Neural crest cell (in vitro differentiated cells): Measurements from ENCODE around the gene MAGEB17. TPM values are rescaled to one million over a fixed set of nuclear protein-coding genes. Genes with fewer than 3 reads are reported as not detected.

Experiments used
- DNase-seq: peaks from one replicate; pipeline ENCODE4 v3.0.0; 2021; ENCODE audit warnings: low read depth, mixed read lengths, low spot score
- H3K27ac Mint-ChIP-seq: one replicate; pipeline ENCODE4 v1.8.0; 2021; ENCODE audit warnings: mild to moderate bottlenecking, mixed read lengths; ENCODE audit not compliant: unreplicated experiment
- H3K27me3 Mint-ChIP-seq: 2 replicates; pipeline ENCODE4 v1.8.0; 2021; ENCODE audit warnings: low read depth, mild to moderate bottlenecking, mixed read lengths
- H3K36me3 Mint-ChIP-seq: 2 replicates; pipeline ENCODE4 v1.8.0; 2021; ENCODE audit warnings: low read depth, mild to moderate bottlenecking, mixed read lengths
- H3K4me1 Mint-ChIP-seq: 2 replicates; pipeline ENCODE4 v1.8.0; 2021; ENCODE audit warnings: mixed read lengths
- H3K4me3 Mint-ChIP-seq: one replicate; pipeline ENCODE4 v1.8.0; 2021; ENCODE audit warnings: mild to moderate bottlenecking, mixed read lengths
- H3K9me3 Mint-ChIP-seq: 2 replicates; pipeline ENCODE4 v1.8.0; 2021; ENCODE audit warnings: mixed read lengths
- CTCF ChIP-seq: fragments of 200-600 bp; sonication (generic); conservative IDR thresholded peaks from 2 replicates; pipeline ENCODE4 v1.5.0; 2021; ENCODE audit warnings: antibody characterized with exemption, mild to moderate bottlenecking
- total RNA-seq: library from RNA; stranded (reverse); gene quantifications from 2 replicates; pipeline ENCODE4 v1.2.1, GENCODE V29; 2021

Gene MAGEB17
- total RNA-seq, 1 donor from 2014 or later: not detected

DNA sequence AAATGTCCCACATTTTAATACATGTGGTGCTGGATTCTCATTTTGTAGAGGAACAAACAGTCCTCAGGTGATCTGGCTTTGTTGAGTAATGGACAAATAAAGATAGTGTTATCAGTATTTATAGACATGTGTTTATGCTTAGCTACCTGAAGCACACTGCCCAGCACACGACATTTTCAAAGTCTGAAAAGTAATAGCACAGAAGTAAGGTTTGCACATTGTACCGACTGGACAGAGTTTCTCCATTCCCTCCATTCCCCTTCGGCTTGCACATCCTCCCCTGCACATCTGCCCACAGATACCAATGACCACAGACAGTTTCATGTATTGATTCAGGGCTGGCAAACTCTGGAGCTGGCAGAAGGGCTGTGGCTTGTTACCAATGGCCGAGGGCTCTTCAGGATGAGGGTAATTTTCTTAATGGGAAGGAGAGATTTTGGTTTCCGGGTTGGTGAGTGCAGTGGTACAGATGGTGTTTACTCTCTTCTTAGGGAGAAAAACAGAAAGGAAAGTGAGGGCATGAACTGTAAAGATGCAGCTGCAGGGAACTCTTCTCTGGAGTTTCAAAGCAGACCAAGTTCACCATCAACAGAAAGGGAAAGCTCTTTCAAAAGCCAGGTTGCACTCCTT is 41.6 kb upstream of the MAGEB17 start:
- no peak for DNase-seq
- Mint-ChIP-seq H3K9me3 (peaks cover 2% of the 10 kb centered on the region), H3K27ac (no peak overlapping the region), H3K27me3 (peaks cover 18% of the 10 kb centered on the region), H3K4me1 (peaks cover 5% of the 10 kb centered on the region), H3K4me3 (no peak overlapping the region), H3K36me3 (no peaks in the 10 kb centered on the region)
- no peak for TF ChIP-seq CTCF

- no peaks in the 10 kb centered on the region for H3K4me1 Mint-ChIP-seq
- peaks cover 8% of the 10 kb centered on the region for H3K27me3 Mint-ChIP-seq
- no peaks in the 10 kb centered on the region for H3K36me3 Mint-ChIP-seq
- no peak overlapping the region for H3K4me3 Mint-ChIP-seq
- H3K9me3 Mint-ChIP-seq: peaks cover 2% of the 10 kb centered on the region
- H3K27ac Mint-ChIP-seq: no peak overlapping the region
- DNase-seq: no peak
- TF ChIP-seq CTCF: no peak
Measured at GRCh38 chrX:16130707-16131106, 36.6 kb upstream of the MAGEB17 start.

- Mint-ChIP-seq H3K27ac (no peak overlapping the region), H3K4me1 (no peaks in the 10 kb centered on the region), H3K36me3 (no peaks in the 10 kb centered on the region)
Measured at GRCh38 chrX:16134936-16135335, 32.3 kb upstream of the MAGEB17 start.

DNA sequence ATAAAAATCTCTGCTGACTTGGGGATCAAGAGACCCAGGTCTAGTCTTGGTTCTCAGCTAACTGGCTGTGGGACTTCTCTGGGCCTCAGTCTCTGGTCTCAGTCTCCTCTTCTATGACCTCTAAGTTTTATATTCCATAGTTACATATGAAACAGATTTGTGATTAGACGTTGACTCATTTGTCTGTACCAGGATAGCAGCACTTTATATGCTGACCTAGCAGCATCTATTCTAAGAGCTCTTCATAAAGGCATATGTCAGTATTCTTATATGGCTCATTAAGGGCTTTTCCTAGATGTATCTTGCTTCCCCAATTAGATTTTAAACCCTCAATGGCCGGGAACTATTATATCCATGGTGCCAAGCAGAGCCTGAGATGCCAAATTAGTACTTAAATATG is 31.2 kb upstream of the MAGEB17 start:
- Mint-ChIP-seq H3K4me1 (no peaks in the 10 kb centered on the region), H3K27ac (no peak overlapping the region), H3K27me3 (no peaks in the 10 kb centered on the region), H3K4me3 (no peak overlapping the region), H3K9me3 (no peaks in the 10 kb centered on the region), H3K36me3 (no peaks in the 10 kb centered on the region)
- TF ChIP-seq CTCF: no peak
- DNase-seq: no peak

More at GRCh38 chrX:16134936-16135335, 32.3 kb upstream of the MAGEB17 start:
- H3K27me3 Mint-ChIP-seq: no peaks in the 10 kb centered on the region
- H3K4me3 Mint-ChIP-seq: no peak overlapping the region
- peaks cover 2% of the 10 kb centered on the region for H3K9me3 Mint-ChIP-seq
- TF ChIP-seq CTCF: no peak
- no peak for DNase-seq

- TF ChIP-seq CTCF: no peak
- H3K9me3 Mint-ChIP-seq: no peaks in the 10 kb centered on the region
- H3K27ac Mint-ChIP-seq: no peak overlapping the region
- H3K27me3 Mint-ChIP-seq: no peaks in the 10 kb centered on the region
- DNase-seq: no peak
- H3K36me3 Mint-ChIP-seq: no peaks in the 10 kb centered on the region
- H3K4me1 Mint-ChIP-seq: no peaks in the 10 kb centered on the region
- no peak overlapping the region for H3K4me3 Mint-ChIP-seq
Measured at GRCh38 chrX:16137416-16138107, 29.7 kb upstream of the MAGEB17 start.
